Measurements from ENCODE around the gene UTP4.
"Not testable (repeated sequence)": the region's sequence is repeated elsewhere in the genome, so short reads cannot be mapped to it uniquely, and the experiment has no call there.

DNA sequence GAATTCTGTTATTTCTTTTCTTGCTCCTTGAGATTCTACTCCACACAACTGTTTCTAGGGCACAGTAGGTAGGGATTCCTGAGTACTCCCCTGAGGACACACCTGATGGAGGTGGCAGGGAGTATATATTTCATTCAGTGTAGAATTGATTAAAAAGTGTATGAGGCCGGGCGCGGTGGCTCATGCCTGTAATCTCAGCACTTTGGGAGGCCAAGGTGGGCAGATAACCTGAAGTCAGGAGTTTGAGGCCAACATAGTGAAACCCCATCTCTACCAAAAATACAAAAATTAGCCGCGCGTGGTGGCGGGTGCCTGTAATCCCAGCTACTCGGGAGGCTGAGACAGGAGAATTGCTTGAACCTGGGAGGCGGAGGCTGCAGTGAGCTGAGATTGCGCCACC is 5.6 kb upstream of the UTP4 start:
- TF ChIP-seq POLR2A (IDR thresholded peaks at IDR 0.05); POLR2AphosphoS5 (IDR thresholded peaks at IDR 0.05; ENCODE audit: insufficient read depth in 1 of 2, low read depth in 1 of 2): not testable (repeated sequence)
- TF ChIP-seq, protein P1, sequence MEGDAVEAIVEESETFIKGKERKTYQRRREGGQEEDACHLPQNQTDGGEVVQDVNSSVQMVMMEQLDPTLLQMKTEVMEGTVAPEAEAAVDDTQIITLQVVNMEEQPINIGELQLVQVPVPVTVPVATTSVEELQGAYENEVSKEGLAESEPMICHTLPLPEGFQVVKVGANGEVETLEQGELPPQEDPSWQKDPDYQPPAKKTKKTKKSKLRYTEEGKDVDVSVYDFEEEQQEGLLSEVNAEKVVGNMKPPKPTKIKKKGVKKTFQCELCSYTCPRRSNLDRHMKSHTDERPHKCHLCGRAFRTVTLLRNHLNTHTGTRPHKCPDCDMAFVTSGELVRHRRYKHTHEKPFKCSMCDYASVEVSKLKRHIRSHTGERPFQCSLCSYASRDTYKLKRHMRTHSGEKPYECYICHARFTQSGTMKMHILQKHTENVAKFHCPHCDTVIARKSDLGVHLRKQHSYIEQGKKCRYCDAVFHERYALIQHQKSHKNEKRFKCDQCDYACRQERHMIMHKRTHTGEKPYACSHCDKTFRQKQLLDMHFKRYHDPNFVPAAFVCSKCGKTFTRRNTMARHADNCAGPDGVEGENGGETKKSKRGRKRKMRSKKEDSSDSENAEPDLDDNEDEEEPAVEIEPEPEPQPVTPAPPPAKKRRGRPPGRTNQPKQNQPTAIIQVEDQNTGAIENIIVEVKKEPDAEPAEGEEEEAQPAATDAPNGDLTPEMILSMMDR (IDR thresholded peaks at IDR 0.05), result not testable (repeated sequence)
